HL-60 (cell line): ENCODE data around the gene MRPL39.

Experiments used
- CTCF ChIP-seq: IDR thresholded peaks from one replicate; pipeline ENCODE4 v1.5.1; 2011; ENCODE audit warnings: low read length, control low read depth, inconsistent platforms; ENCODE audit not compliant: insufficient read depth
- POLR2AphosphoS5 ChIP-seq: IDR thresholded peaks from 2 replicates; pipeline ENCODE4 v1.6.1; 2012; ENCODE audit warnings: low read depth
- REST ChIP-seq: IDR thresholded peaks from 2 replicates; pipeline ENCODE4 v1.6.1; 2012; ENCODE audit warnings: low read depth; ENCODE audit not compliant: insufficient replicate concordance
- SPI1 ChIP-seq: IDR thresholded peaks from 2 replicates; pipeline ENCODE4 v1.6.1; 2012; ENCODE audit warnings: low read depth, mild to moderate bottlenecking, borderline replicate concordance

- TF ChIP-seq CTCF (no peak), REST (no peak), POLR2AphosphoS5 (no peak), SPI1 (no peak)
Measured at GRCh38 chr21:25560891-25561290, 46.4 kb downstream of the MRPL39 start.
